HTR-8/SVneo (cell line): Measurements from ENCODE around the gene ZNF627.
"Not testable (repeated sequence)": the region's sequence is repeated elsewhere in the genome, so short reads cannot be mapped to it uniquely, and the experiment has no call there.

Source experiments
- DNase-seq: peaks from one replicate; pipeline ENCODE4 v3.0.0; 2011; ENCODE audit warnings: low spot score, mixed read lengths; ENCODE audit not compliant: insufficient read length
- FAIRE-seq: peaks from 2 replicates; lab custom pipeline; 2011; peaks lifted over from hg19 to GRCh38; lab: Jason Lieb, UNC

Gene ZNF627

DNA sequence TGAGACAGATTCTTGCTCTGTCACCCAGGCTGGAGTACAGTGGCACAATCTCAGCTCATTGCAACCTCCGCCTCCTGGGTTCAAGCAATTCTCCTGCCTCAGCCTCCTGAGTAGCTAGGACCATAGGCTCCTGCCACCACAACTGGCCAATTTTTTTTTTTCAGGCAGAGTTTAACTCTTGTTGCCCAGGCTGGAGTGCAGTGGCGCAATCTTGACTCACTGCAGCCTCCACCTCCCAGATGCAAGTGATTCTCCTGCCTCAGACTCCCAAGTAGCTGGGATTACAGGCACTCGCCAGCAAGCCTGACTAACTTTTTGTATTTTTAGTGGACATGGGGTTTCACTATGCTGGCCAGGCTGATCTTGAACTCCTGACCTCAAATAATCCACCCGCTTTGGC, 23.5 kb upstream of the ZNF627 start:
- not testable (repeated sequence) for DNase-seq, FAIRE-seq

DNA sequence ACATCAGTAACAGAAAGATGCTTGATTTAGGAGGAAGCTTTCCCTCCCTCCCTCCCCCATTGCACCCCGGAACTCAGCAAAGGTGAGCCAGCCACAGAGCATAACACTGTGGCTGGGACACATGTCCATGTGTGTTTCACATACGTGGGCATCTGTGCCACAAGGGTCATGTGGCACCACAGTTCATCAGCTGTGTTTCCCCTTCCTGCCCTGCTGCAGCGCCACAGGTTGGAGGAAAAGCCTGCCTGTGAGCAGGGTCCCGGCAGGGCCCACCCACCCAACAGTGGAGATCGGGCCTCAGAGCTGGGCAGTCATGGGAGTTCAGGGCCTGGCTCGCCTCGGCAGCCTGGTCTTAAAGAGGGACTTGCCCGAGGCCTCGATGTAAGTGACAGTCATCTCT, 22.6 kb upstream of the ZNF627 start:
- DNase-seq (no peak), FAIRE-seq (no peak)

- FAIRE-seq (no peak), DNase-seq (no peak)
These were observed 21.1 kb upstream of the ZNF627 start for GRCh38 chr19:11576227-11576626.

- no peak for FAIRE-seq
These were observed 19.6 kb upstream of the ZNF627 start, which contains the start of gene ACP5 for GRCh38 chr19:11577451-11578257. TSS of gene ACP5 (minus strand) at chr19:11577645. CDS start at chr19:11577317, 328 bp downstream.

DNA sequence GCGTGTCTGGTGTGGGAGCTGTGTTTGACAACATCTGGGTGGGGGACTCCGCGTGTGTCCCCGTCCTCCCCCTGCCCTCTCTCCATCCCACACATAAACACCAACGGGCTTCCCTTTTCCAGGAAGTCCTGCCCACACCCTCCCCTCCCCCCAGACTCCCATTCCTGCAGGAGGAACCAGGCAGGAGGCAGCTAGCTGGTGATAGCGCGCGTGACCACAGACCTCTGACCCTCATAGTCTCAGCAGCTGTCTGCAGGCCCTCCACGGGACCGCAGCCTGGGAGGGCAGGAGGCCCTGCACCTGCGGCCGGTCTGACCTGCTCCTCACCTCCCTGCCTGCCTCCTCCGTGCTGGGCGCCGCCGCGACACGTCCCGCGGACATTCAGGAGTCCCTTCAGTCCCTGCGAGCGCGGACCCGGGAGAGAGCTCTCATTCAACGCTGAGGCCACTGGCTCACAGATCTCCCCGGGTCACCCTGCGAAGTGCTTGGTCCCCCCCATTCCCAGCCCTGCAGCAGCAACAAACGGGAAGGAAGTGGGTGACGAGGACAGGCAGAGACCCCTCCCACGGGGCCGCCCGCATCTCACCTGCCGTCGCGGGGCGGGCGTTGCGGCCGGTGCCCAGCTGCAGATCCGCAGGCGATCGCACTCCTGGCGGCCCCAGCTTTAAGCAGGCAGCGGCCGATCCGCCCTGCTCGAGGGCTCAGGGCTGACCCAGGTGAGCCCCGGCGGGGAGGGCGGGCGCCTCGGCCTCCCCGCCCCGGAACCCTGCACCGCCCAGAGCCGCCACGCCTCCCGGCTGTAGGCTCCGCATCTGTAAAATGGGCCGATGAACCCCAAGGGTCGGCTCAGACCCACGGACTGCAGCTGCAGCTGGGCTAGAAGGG, 18.8 kb upstream of the ZNF627 start:
- FAIRE-seq (no peak), DNase-seq (no peak)

More at GRCh38 chr19:11577451-11578257, 19.6 kb upstream of the ZNF627 start, which contains the start of gene ACP5:
- no peak for DNase-seq

- FAIRE-seq (no peak), DNase-seq (no peak)
These were observed 17.2 kb upstream of the ZNF627 start for GRCh38 chr19:11580116-11580515.

DNA sequence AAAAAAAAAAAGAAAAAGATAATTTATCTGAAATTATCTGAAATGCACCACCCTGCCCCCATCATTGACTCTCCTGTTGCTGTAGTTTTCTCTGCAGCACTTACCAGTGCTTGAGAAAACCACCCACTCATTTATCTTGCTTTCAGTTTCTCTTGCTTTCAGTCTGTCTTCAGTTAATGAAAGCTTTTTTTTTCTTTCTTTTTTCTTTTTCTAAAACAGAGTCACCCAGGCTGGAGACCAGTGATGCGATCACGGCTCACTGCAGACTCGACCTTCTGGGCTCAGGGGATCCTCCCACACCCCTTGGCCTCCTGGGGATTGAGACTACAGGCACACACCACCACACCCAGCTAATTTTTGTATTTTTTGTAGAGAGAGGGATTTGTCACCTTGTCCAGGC, 15.5 kb upstream of the ZNF627 start:
- DNase-seq (no peak), FAIRE-seq (no peak)

- no peak for DNase-seq
These were observed 11.0 kb upstream of the ZNF627 start for GRCh38 chr19:11586331-11586730.

DNA sequence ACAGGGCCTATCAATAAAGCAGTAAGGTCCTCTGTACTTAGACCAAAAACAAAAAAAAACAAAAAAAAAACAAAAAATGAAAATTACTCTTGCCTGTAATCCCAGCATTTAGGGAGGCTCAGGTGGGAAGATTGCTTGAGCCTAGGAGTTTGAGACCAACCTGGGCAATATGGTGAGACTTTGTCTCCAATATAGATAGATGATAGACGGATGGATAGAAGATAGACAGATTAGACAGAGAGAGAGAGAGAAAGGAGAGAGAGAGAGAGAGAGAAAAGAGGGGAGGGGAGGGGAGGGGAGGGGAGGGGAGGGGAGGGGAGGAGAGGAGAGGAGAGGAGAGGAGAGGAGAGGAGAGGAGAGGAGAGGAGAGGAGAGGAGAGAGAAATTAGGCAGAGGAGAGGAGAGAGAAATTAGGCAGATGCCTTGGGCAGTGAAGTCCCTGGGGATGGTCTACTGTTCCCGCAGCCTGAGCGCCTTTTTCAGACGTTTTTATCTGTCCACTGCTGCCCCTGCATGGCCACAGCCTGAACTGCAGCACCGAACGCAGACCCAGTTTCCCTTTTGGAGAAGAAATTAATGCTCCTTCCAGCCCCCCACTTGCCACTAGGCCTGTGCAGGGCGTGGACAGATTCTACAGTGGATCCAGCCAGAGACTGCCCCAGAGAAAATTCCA, 9.8 kb upstream of the ZNF627 start:
- FAIRE-seq: no peak

More at GRCh38 chr19:11586331-11586730, 11.0 kb upstream of the ZNF627 start:
- no peak for FAIRE-seq

DNA sequence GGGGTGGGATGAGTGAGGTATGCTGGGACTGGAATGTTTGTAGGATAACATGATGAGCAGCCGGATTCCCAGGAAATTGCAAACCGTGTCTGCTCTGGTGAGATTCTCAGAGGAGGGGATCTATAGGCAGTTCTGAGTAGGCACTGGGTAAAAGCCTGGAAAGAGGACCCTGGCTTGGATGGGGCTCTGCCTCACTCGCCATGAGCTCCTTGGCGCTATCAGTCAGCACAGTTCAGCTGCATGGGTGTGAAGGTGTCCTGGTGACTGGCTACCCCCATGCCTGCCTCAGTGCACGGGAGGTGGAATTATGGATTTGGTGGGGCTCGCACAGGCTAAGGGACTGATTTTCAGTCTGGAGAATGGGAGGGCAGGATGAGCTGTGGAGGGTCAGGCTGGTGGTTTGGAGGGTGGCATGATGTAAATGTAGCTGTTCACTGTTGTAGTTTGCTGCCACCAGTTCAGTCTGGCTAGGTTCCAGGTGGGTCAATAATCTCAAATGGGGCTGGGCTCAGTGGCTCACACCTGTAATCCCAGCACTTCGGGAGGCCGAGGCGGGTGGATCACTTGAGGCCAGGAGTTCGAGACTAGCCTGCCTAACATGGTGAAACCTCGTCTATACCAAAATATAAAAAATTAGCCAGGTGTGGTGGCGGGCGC, 9.2 kb upstream of the ZNF627 start:
- DNase-seq: peak; percentile 32
- FAIRE-seq: no peak

More for the DNA sequence above, 9.8 kb upstream of the ZNF627 start:
- peak; percentile 85 for DNase-seq

GRCh38 chr19:11594084-11594483, 3.2 kb upstream of the ZNF627 start:
- FAIRE-seq: no peak
- DNase-seq: no peak

- FAIRE-seq (no peak), DNase-seq (no peak)
These were observed 1.1 kb upstream of the ZNF627 start for GRCh38 chr19:11596156-11596555.

DNA sequence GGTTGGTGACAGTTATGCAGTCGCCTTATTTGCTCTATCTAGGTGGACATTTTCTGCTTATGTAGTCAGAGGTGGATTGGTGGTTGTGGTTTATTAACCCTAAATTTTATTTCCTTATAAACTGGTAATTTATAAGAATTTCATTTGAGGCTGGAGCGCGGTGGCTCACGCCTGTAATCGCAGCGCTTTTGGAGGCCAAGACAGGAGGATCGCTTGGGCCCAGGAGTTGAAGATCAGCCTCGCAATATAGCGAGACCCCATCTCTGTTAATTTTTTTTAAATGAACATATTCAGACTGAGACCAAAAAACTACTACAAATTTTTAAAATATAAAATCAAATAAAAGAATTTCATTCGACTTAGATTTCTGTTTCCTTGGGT, 810 bp downstream of the ZNF627 start:
- DNase-seq: no peak
- FAIRE-seq: no peak

GRCh38 chr19:11598746-11599145, 1.5 kb downstream of the ZNF627 start:
- FAIRE-seq (no peak), DNase-seq (no peak)

GRCh38 chr19:11599704-11600103, 2.4 kb downstream of the ZNF627 start:
- FAIRE-seq, DNase-seq: not testable (repeated sequence)

DNA sequence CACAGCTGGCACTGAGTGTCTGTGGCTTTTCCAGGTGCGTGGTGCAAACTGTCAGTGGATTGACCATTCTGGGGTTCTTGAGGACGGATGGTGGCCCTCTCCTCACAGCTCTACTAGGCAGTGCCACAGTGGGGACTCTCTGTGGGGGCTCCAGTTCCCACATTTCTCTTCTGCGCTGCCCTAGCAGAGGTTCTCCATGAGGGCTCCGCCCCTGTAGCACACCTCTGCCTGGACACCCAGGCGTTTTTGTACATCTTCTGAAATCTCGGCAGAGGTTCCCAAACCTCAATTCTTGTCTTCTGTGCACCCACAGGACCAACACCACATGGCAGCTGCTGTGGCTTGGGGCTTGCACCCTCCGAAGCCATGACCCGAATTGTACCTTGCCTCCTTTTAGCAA, 9.2 kb downstream of the ZNF627 start:
- no peak for FAIRE-seq
- DNase-seq: no peak

GRCh38 chr19:11611730-11612129, 14.4 kb downstream of the ZNF627 start:
- FAIRE-seq: no peak

GRCh38 chr19:11612816-11613511, 15.7 kb downstream of the ZNF627 start:
- FAIRE-seq (no peak), DNase-seq (no peak)

More at GRCh38 chr19:11611730-11612129, 14.4 kb downstream of the ZNF627 start:
- DNase-seq: no peak
